Activated naive CD4-positive, alpha-beta T cell treated with anti-CD3 and anti-CD28 coated beads for 36 hours (primary cell): Measurements from ENCODE around the gene PEG3. TPM values are rescaled to one million over a fixed set of nuclear protein-coding genes. Genes with fewer than 3 reads are reported as not detected.
A peak's percentile ranks its signal among the peaks of the same experiment; 100 is the strongest.
"Not testable (repeated sequence)": the region's sequence is repeated elsewhere in the genome, so short reads cannot be mapped to it uniquely, and the experiment has no call there.

Experiments used
- CTCF ChIA-PET: fragments of 350-600 bp; sonication (Branson Sonifier 250); formaldehyde crosslinking; loops from one replicate; lab custom pipeline; 2021; ENCODE audit warnings: antibody characterized with exemption; lab: Charles Lee
- DNase-seq: peaks from one replicate; pipeline ENCODE4 v3.0.0-alpha.2; 2020
- H3K27ac Mint-ChIP-seq: one replicate; pipeline ENCODE4 v1.8.0; 2021; ENCODE audit warnings: mild to moderate bottlenecking, mixed read lengths
- H3K27me3 Mint-ChIP-seq: one replicate; pipeline ENCODE4 v1.8.0; 2021; ENCODE audit warnings: low read depth, mixed read lengths
- H3K36me3 Mint-ChIP-seq: one replicate; pipeline ENCODE4 v1.8.0; 2021; ENCODE audit warnings: low read depth, mixed read lengths
- H3K4me1 Mint-ChIP-seq: one replicate; pipeline ENCODE4 v1.8.0; 2021; ENCODE audit warnings: low read depth, mixed read lengths
- H3K4me3 Mint-ChIP-seq: one replicate; pipeline ENCODE4 v1.8.0; 2021; ENCODE audit warnings: mild to moderate bottlenecking, moderate library complexity, mixed read lengths
- H3K9me3 Mint-ChIP-seq: one replicate; pipeline ENCODE4 v1.8.0; 2021; ENCODE audit warnings: mixed read lengths
- intact Hi-C: fragments of 100-400 bp; cut with micrococcal nuclease; formaldehyde crosslinking; loops from one replicate; pipeline ENCODE4 v1.15.1; 2023
- total RNA-seq, 2 experiments: library from RNA; stranded (reverse); gene quantifications; one replicate each; pipeline ENCODE4 v1.2.3, GENCODE V29; 2021

The PEG3 gene
- total RNA-seq, 2 experiments from 2014 or later: not detected

DNA sequence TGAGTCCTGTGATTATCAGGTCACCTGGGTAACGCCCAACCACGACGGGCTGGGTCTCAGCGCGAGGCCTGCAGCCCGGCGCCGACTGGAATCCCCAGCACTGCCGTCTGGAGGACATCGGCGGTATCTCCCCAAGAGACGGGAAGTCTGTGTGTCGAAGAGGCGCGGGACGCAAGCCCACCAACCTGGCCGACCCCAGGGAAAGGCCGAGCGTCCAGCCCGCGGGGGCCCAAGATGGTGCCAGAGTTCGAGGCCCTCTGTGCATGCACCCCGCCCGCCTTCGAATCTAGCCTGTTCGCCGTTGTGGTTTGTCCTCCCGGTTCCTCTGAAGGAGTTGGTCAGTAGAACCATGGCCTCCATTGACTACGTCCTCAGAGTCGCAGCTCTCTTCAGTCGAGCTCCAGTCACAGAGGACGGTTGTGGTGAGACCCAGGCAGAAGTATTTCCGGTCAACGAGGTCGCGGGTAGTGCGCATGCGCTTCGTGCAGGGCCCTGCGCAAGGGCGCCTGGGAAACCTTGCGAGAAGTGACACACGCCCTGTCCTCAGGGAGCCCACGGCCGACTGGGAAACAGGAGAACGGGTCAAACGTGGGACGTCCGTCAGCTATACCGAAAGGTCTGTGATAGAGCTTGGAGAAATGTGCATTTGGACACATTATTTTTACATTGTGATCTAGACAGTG, 24.1 kb upstream of the PEG3 start:
- Mint-ChIP-seq H3K9me3 (peaks cover 33% of the 10 kb centered on the region), H3K4me3 (no peak overlapping the region), H3K4me1 (no peaks in the 10 kb centered on the region), H3K27me3 (no peaks in the 10 kb centered on the region), H3K36me3 (peaks cover 4% of the 10 kb centered on the region), H3K27ac (no peak overlapping the region)
- CTCF ChIA-PET: interaction anchor here (0.6 kb wide), 1 partner anchor 517 kb away, joined by 3 read pairs; no protein-coding TSS in a partner anchor
- DNase-seq: no peak
- intact Hi-C loops: no loop called here

DNA sequence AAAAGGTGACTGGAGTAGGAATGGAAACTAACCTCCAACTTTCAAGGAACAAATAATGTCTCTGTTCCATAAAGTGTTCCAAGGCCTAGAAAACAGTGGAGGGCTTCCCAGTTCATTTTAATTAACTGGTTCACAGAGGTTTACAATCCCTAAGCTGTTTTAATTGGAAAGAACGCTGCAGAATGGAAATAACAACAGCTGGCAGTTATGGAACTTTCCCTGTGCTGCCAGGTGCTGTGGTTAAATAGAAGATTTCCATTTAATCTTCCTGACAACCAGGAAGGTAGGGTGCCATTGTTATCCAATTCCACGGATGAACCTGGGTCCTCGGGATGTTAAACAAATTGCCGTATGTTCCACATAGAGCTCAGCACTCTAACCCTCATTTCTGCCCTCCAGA, 22.2 kb upstream of the PEG3 start:
- Mint-ChIP-seq H3K36me3 (peaks cover 4% of the 10 kb centered on the region), H3K27me3 (no peaks in the 10 kb centered on the region), H3K4me3 (no peak overlapping the region), H3K4me1 (no peaks in the 10 kb centered on the region), H3K27ac (no peak overlapping the region), H3K9me3 (peaks cover 37% of the 10 kb centered on the region)
- CTCF ChIA-PET: interaction anchor here (0.7 kb wide), 1 partner anchor 31 kb away, joined by 3 read pairs; no protein-coding TSS in a partner anchor
- intact Hi-C loops: no loop called here
- no peak for DNase-seq

DNA sequence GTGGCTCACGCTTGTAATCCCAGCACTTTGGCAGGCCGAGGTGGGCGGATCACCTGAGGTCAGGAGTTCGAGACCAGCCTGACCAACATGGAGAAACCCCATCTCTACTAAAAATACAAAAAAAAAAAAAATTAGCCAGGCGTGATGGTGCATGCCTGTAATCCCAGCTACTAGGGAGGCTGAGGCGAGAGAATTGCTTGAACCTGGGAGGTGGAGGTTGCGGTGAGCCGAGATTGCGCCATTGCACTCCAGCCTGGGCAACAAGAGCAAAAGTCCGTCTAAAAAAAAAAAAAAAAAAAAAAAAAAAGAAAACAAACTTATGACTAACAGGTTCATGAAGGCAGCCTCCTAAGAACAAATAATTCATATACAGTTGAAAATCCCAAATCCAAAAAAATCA, 19.9 kb upstream of the PEG3 start:
- DNase-seq, H3K4me1 Mint-ChIP-seq, intact Hi-C loops, H3K36me3 Mint-ChIP-seq, H3K27ac Mint-ChIP-seq, H3K27me3 Mint-ChIP-seq, H3K4me3 Mint-ChIP-seq: not testable (repeated sequence)
- CTCF ChIA-PET: interaction anchor here (0.6 kb wide), 1 partner anchor 214 kb away, joined by 3 read pairs; no protein-coding TSS in a partner anchor
- H3K9me3 Mint-ChIP-seq: peaks cover 31% of the 10 kb centered on the region

DNA sequence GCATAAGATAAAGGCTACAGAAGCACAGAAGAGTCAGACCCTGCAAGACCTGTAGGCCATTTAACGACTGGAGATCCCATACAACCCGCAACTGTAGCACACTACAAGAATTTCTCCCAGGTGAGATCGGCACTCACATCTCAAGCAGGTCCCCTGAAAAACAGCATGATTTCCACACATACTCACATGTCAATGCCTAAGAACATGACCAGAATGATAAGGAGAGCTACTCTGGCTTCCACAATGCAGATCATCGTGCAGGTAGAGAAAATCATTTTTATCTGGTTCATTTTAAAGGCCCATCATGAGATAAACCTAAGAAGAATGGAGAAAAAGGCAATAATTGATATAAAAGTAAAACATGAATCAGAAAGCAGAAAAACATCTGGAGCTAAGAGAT, 17.5 kb upstream of the PEG3 start:
- CTCF ChIA-PET: interaction anchor here (0.6 kb wide), 1 partner anchor 428 kb away, joined by 3 read pairs; no protein-coding TSS in a partner anchor
- H3K4me3 Mint-ChIP-seq: no peak overlapping the region
- DNase-seq: no peak
- no peaks in the 10 kb centered on the region for H3K27me3 Mint-ChIP-seq
- H3K27ac Mint-ChIP-seq: no peak overlapping the region
- no peaks in the 10 kb centered on the region for H3K4me1 Mint-ChIP-seq
- H3K36me3 Mint-ChIP-seq: peaks cover 1% of the 10 kb centered on the region
- peaks cover 28% of the 10 kb centered on the region for H3K9me3 Mint-ChIP-seq
- intact Hi-C loops: no loop called here

DNA sequence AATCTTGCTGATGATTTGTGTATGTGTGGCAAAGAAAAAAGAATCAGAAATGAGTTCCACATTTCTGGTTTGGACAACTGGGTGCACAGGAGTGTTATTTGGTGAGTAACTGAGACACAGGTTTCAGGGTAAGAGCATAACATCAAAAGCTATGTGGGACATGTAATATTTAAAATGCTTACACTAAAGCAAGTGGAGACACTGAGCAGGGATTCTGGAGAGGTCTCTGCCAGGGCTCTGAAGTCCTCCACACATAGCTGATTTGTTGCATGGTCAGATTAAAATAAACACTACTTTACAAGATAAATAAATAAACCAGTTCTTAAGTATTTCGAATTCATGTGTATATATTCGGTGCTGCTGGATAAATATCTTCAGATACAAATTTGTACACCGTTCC, 16.3 kb upstream of the PEG3 start:
- intact Hi-C loops: no loop called here
- no peaks in the 10 kb centered on the region for H3K27me3 Mint-ChIP-seq
- H3K4me1 Mint-ChIP-seq: no peaks in the 10 kb centered on the region
- CTCF ChIA-PET: no interaction called here
- H3K4me3 Mint-ChIP-seq: no peak overlapping the region
- H3K9me3 Mint-ChIP-seq: peaks cover 31% of the 10 kb centered on the region
- H3K27ac Mint-ChIP-seq: no peak overlapping the region
- H3K36me3 Mint-ChIP-seq: peaks cover 3% of the 10 kb centered on the region
- DNase-seq: no peak

DNA sequence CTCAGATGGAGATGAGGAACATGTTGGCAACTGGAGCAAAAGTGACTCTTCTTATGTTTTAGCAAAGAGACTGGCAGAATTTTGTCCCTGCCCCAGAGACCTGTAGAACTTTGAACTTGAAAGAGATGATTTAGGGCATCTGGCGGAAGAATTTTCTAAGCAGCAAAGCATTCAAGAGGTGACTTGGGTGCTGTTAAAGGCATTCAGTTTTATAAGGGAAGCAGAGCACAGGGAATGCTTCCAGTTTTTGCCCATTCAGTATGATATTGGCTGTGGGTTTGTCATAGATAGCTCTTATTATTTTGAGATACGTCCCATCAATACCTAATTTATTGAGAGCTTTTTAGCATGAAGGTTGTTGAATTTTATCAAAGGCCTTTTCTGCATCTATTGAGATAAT, 11.8 kb upstream of the PEG3 start:
- peaks cover 26% of the 10 kb centered on the region for H3K9me3 Mint-ChIP-seq
- H3K36me3 Mint-ChIP-seq, DNase-seq, intact Hi-C loops, CTCF ChIA-PET, H3K27me3 Mint-ChIP-seq, H3K27ac Mint-ChIP-seq, H3K4me3 Mint-ChIP-seq, H3K4me1 Mint-ChIP-seq: not testable (repeated sequence)

DNA sequence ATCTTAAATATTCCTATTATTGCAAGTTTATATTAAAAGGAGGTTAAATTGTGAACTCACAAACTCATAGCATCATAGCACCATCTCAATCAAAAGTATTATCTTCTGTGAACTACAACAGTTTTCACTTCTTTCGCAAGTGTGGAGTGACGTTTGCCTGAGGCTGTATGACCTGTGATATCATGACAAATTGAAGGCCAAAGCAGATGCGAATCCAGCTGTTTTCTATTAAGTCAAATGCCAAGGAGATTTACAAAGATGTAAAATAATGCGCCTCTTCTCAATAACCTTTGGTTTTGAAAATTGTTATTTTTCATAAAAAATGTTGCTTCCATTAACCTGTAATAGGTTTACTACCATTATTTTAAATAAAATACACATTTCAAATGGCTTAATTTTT, 7.6 kb upstream of the PEG3 start:
- CTCF ChIA-PET: no interaction called here
- no peak for DNase-seq
- no peak overlapping the region for H3K4me3 Mint-ChIP-seq
- no peaks in the 10 kb centered on the region for H3K4me1 Mint-ChIP-seq
- no peaks in the 10 kb centered on the region for H3K27me3 Mint-ChIP-seq
- H3K36me3 Mint-ChIP-seq: peaks cover 2% of the 10 kb centered on the region
- intact Hi-C loops: no loop called here
- peaks cover 27% of the 10 kb centered on the region for H3K9me3 Mint-ChIP-seq
- H3K27ac Mint-ChIP-seq: no peak overlapping the region

DNA sequence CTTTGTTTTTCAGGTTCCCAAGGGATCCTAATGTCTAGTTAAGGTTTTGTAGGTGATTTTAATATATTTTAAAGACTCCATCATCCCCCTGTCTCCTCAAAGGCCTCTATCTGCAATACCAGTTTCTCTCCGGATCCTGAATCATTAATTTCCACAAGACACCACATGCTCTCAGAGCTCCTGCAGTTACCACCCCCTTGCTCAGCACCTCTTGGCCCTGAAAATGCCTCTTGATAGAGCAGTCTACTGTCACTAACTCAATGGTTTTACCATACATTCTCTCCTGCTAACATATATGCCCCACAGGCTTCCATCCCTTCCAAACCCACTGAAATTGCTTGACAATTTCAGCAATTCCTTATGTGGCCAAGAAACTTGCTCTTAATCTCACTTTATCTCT, 1.9 kb upstream of the PEG3 start:
- Mint-ChIP-seq H3K27ac (no peak overlapping the region), H3K4me3 (no peak overlapping the region), H3K27me3 (peaks cover 21% of the 10 kb centered on the region), H3K9me3 (peaks cover 25% of the 10 kb centered on the region), H3K36me3 (peaks cover 23% of the 10 kb centered on the region), H3K4me1 (peaks cover 5% of the 10 kb centered on the region)
- no peak for DNase-seq
- CTCF ChIA-PET: no interaction called here
- intact Hi-C loops: no loop called here

DNA sequence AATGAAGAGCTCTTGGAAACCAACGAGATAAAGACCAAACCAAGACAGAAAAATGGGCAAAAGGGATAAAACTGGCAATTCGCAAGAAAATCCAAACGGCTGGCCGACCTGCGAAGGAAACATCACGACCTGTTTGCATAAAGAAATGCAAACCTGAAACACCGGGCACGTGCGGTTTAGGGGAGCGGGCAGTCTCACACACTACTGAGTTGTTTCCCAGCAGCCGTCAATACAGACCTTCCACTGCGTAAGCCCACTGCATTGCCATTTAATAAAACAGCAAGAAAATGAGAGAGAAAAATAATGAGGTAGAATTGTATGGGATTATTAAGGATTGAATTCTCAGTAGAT, 642 bp upstream of the PEG3 start:
- peaks cover 27% of the 10 kb centered on the region for H3K9me3 Mint-ChIP-seq
- H3K4me1 Mint-ChIP-seq: peaks cover 5% of the 10 kb centered on the region
- H3K27ac Mint-ChIP-seq: no peak overlapping the region
- no peak for DNase-seq
- H3K36me3 Mint-ChIP-seq: peaks cover 28% of the 10 kb centered on the region
- intact Hi-C loops: no loop called here
- CTCF ChIA-PET: no interaction called here
- peaks cover 26% of the 10 kb centered on the region for H3K27me3 Mint-ChIP-seq
- H3K4me3 Mint-ChIP-seq: no peak overlapping the region

DNA sequence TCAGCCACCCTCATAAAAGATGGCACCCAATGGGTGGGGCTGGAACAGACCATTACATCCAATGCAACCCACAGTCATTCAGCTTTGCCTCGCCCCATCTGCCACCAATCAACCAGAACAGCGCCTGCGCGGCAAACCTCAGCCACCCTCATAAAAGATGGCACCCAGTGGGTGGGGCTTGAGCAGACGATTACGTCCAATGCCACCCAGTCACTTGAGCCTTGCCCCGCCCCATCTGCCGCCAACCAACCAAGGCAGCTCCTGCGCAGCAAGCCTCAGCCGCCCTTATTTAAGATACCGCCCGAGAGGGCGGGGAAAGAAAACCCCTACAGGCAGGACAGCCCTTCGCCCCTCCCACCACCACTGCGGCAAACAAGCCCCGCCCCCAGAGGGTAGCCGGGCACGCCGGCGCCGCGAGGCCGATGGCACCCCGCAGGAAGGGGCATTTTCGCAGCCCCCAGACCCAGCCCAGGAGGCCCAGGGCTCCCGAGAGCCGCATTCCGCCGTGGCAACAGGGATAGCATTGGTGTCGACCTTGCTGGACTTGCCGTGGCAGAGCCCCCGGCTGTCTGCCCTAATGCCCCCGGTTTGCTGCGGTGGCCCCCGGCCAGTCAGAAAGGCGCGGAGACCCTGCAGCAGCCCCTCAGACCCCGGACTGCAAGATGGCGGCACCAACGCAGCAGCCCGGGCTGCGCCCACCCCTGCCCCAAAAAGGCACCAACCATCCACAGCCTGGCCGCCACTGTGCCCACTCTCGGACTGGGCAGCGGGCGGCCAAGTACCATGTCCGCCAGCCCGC, 675 bp downstream of the PEG3 start:
- intact Hi-C loops: no loop called here
- Mint-ChIP-seq H3K27me3 (peaks cover 28% of the 10 kb centered on the region), H3K4me3 (no peak overlapping the region), H3K27ac (no peak overlapping the region), H3K9me3 (peaks cover 33% of the 10 kb centered on the region), H3K4me1 (peaks cover 5% of the 10 kb centered on the region), H3K36me3 (peaks cover 28% of the 10 kb centered on the region)
- DNase-seq: no peak
- CTCF ChIA-PET: no interaction called here

DNA sequence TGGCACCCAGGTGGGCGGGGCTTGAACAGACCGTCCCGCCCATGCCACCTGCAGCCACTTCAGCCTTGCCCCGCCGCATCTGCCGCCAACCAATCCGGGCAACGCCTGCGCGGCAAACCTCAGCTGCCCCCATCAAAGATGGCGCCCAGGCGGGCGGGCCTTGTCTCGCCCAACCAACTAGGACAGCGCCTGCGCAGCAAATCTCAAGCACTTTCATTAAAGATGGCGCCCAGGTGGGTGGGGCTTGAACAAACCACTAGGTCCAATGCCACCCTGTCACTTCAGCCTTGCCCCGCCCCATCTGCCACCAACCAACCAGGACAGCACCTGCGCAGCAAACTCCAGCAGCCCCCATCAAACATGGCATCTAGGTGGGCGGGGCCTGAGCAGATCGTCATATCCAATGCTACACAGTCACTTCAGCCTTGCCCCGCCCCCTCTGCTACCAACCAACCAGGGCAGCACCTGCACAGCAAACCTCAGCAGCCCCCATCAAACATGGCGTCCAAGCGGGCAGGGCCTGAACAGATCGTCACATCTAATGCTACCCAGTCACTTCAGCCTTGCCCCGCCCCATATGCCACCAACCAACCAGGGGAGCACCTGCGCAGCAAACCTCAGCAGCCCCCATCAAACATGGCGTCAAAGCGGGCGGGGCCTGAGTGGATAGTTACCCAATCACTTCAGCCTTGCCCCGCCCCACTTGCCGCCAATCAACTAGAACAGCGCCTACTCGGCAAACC, 1.4 kb downstream of the PEG3 start:
- intact Hi-C loops: no loop called here
- H3K27me3 Mint-ChIP-seq: peaks cover 28% of the 10 kb centered on the region
- CTCF ChIA-PET: no interaction called here
- H3K4me1 Mint-ChIP-seq: peaks cover 5% of the 10 kb centered on the region
- H3K27ac Mint-ChIP-seq: no peak overlapping the region
- H3K36me3 Mint-ChIP-seq: peaks cover 28% of the 10 kb centered on the region
- H3K9me3 Mint-ChIP-seq: peaks cover 40% of the 10 kb centered on the region
- DNase-seq: no peak
- no peak overlapping the region for H3K4me3 Mint-ChIP-seq

DNA sequence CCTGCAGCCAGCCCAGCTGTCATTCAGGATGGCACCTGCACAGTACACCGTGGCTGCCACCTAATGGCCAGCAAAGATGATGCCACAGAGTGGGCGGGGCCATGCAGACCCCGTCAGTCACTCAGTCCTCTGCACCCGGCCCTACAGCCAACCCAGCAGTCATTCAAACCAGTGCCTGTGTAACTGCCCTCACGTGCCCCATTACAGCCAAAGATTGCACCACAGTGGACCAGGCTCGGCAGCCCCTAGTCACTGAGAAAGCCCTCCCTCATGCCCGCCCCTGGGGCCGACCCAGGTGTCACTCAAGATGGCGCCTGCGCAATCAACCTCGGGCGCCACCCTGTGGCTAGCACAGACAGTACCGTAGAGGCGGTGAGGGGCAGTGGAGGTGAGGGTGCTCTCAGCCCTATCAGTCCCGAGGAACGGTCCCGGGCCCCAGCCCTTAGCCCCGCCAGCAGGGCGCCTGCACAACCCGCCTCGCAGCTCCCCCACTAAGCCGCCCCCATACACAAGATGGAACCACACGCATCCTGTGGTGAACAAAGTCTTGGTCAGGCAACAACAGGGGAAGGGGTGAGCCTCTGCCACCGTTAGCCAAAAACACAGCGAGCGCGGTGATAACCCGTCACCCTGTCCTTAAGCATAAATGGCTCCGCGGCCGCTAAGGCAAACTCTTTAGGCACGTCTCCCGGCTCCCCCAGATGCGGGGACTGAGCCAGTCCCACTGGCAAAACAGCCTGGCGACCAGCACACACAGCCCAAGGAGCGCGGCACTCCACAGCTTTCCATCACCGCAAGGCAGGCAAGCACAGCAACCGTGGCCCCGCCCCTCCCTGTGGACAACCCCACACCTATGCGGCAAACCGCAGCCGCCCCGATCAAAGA, 2.3 kb downstream of the PEG3 start:
- intact Hi-C loops: no loop called here
- CTCF ChIA-PET: no interaction called here

More for the DNA sequence above, 2.3 kb downstream of the PEG3 start:
- Mint-ChIP-seq H3K27ac (no peak overlapping the region), H3K36me3 (peaks cover 28% of the 10 kb centered on the region), H3K27me3 (peaks cover 28% of the 10 kb centered on the region), H3K9me3 (peaks cover 40% of the 10 kb centered on the region), H3K4me3 (no peak overlapping the region), H3K4me1 (peaks cover 5% of the 10 kb centered on the region)
- DNase-seq: peak; percentile 8
